Thoracic aorta (tissue), 2 donors: ENCODE results near the gene BABAM1. TPM values are rescaled to one million over a fixed set of nuclear protein-coding genes. Genes with fewer than 3 reads are reported as not detected.
A peak's percentile ranks its signal among the peaks of the same experiment; 100 is the strongest.

Experiments used
- ATAC-seq: fragments of 150-250 bp; one replicate; pipeline ENCODE4 v1.8.0; 2017; ENCODE audit warnings: low read depth; ENCODE audit not compliant: insufficient number of reproducible peaks, low FRiP score
- DNase-seq: peaks from one replicate; pipeline ENCODE4 v3.0.0-alpha.2; 2020; ENCODE audit warnings: low spot score
- H3K27ac ChIP-seq, 2 donors: fragments of 200-600 bp; sonication (generic); 1 replicate in 1 of 2; 2 replicates in 1 of 2; pipeline ENCODE4 v1.5.1; 2016; ENCODE audit warnings: mild to moderate bottlenecking in 2 of 2, moderate library complexity in 2 of 2
- H3K27me3 ChIP-seq: fragments of 200-600 bp; sonication (generic); replicated peaks from 2 replicates; pipeline ENCODE4 v1.6.0; 2016; ENCODE audit warnings: mild to moderate bottlenecking; ENCODE audit not compliant: insufficient read depth
- H3K36me3 ChIP-seq: fragments of 200-600 bp; sonication (generic); one replicate; pipeline ENCODE4 v1.5.1; 2016
- H3K4me1 ChIP-seq, 2 donors: fragments of 200-600 bp; sonication (generic); 1 replicate in 1 of 2; 2 replicates in 1 of 2; pipeline versions ENCODE4 v1.5.1 to v1.6.0; 2016; ENCODE audit warnings: low read depth in 2 of 2, mild to moderate bottlenecking in 1 of 2; ENCODE audit not compliant: control insufficient read depth in 1 of 2
- H3K4me3 ChIP-seq: fragments of 200-600 bp; sonication (generic); 2 replicates; pipeline ENCODE4 v1.5.1; 2016; ENCODE audit warnings: mild to moderate bottlenecking
- H3K9me3 ChIP-seq: fragments of 200-600 bp; sonication (generic); 2 replicates; pipeline ENCODE4 v1.5.1; 2016
- CTCF ChIP-seq: fragments of 200-600 bp; sonication (generic); IDR thresholded peaks from one replicate; pipeline ENCODE4 v1.5.1; 2019; ENCODE audit warnings: antibody characterized with exemption
- total RNA-seq, 2 donors: library from RNA; depleted of rRNA; stranded (reverse); fragments of >200 nt; gene quantifications; one replicate each; pipeline versions ENCODE4 v1.1.0 to v1.2.3, GENCODE V29; 2016

BABAM1 gene
- 10 to 100 TPM; 55.2 to 87.2 TPM for total RNA-seq

DNA sequence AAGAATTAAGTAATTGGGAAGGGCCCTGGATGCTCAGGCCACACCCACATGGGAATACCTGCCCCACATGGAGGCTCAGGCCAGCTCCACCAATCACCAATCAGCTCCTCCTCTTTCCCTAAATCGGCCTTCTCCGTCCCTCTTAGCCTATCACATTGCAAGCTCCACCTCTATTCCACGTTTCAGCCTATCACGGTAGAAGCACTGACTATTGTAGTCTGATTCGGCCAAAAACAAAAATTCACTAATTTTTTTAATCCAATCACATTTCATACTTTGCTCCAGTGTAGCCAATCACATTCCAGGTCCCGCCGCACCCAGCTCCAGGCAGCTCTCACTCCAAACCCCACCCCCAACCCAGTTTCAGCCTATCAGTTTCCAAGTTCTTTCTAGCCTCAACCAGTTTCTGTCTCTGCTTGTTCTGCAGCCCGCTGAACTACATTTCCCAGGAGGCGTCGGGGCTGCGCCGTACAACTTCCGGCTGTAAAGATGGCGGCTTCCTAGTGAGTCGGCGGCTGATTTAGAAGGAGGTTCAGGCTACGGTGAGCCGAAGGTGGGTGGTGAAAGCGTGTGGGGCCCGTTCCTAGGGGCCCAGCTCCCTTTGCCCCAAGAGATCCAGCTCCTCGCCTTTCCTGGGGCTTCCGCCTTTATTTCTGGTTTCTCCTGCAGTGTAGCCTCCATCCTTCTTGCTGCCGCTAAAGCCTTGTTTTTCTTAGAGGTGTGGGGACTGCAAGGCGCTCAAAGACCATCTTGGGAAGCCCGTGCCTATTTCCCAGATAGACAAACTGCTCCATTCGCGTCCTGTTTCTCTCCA is at the start of gene BABAM1:
BABAM1 (plus strand) TSS at position 469 of the 814 bp plus-strand sequence. CDS start 1,364 bp downstream, outside the sequence.
- DNase-seq (peak; percentile 97), ATAC-seq (peak; percentile 98)
- peak within 1 kb of the TSS; percentile 51 to 65 for H3K27ac ChIP-seq
- TF ChIP-seq CTCF: no peak
- H3K9me3 ChIP-seq: no peaks in the 10 kb centered on the region
- peaks cover 6 to 8% of the 10 kb centered on the region in 2 donors for H3K4me1 ChIP-seq
- H3K27me3 ChIP-seq: no peaks in the 10 kb centered on the region
- H3K36me3 ChIP-seq: peaks cover 26% of the 10 kb centered on the region
- peak within 1 kb of the TSS; percentile 78 for H3K4me3 ChIP-seq

GRCh38 chr19:17219286-17219685 is 48.0 kb upstream of the BABAM1 start:
- Histone ChIP-seq H3K4me3 (no peak overlapping the region), H3K36me3 (peaks cover 19% of the 10 kb centered on the region), H3K9me3 (no peaks in the 10 kb centered on the region), H3K27me3 (no peaks in the 10 kb centered on the region), H3K4me1 (peaks cover 3 to 21% of the 10 kb centered on the region in 2 donors), H3K27ac (no peak overlapping the region)
- ATAC-seq: no peak
- no peak for DNase-seq
- TF ChIP-seq CTCF: no peak

DNA sequence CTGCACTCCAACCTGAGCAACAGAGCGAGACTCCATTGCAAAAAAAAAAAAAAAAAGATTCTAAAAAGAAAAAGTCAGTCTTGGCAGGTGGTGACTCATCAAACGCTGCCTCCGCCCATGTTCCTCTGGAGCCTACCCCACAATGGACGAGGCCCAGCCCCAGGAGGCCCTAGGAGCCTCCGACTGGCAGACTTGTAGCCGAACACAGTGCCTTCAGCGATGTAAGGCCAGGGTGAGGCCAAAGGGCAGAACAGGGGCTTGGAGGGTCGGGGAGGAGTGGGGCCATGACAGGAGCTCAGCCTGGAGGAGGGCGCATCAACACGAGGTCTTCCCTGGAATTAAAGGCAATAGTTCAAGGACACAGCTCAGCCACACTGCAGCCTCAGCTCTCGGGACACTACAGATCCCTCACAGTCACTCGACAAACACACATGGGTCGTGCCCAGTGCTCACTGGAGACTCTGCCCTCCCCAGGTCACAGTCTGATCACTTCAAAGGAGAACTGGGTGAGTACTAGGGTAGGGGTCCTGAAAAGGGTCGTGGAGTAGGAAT is 47.0 kb upstream of the BABAM1 start:
- peak overlapping the region in 1 of 2 donors; percentile 29 for H3K27ac ChIP-seq
- ATAC-seq: no peak
- peaks cover 19% of the 10 kb centered on the region for H3K36me3 ChIP-seq
- no peaks in the 10 kb centered on the region for H3K9me3 ChIP-seq
- H3K4me3 ChIP-seq: no peak overlapping the region
- peaks cover 3 to 15% of the 10 kb centered on the region in 2 donors for H3K4me1 ChIP-seq
- DNase-seq: no peak
- no peak for TF ChIP-seq CTCF
- H3K27me3 ChIP-seq: no peaks in the 10 kb centered on the region

- DNase-seq: no peak
- TF ChIP-seq CTCF: no peak
- H3K4me3 ChIP-seq: peak overlapping the region; percentile 93
Measured at GRCh38 chr19:17225053-17225452, 42.2 kb upstream of the BABAM1 start.

More at GRCh38 chr19:17225053-17225452, 42.2 kb upstream of the BABAM1 start:
- no peaks in the 10 kb centered on the region for H3K27me3 ChIP-seq
- ATAC-seq: no peak
- H3K36me3 ChIP-seq: peaks cover 3% of the 10 kb centered on the region
- H3K9me3 ChIP-seq: no peaks in the 10 kb centered on the region
- peaks cover 0 to 24% of the 10 kb centered on the region in 2 donors for H3K4me1 ChIP-seq
- H3K27ac ChIP-seq: no peak overlapping the region
